Duodenal mucosa (tissue), 2 donors: ENCODE results near the gene SLC7A6OS.

Experiments used
- H3K27ac ChIP-seq: one replicate; pipeline ENCODE4 v1.7.0; 2013; ENCODE audit warnings: low read depth, low read length
- H3K27me3 ChIP-seq, 2 donors: one replicate each; pipeline ENCODE4 v1.7.0; 2013; ENCODE audit warnings: low read length in 2 of 2, control low read depth in 1 of 2; ENCODE audit not compliant: insufficient read depth in 2 of 2, control insufficient read depth in 1 of 2
- H3K36me3 ChIP-seq, 2 donors: one replicate each; pipeline ENCODE4 v1.7.0; 2013; ENCODE audit warnings: low read length in 2 of 2, control low read depth in 1 of 2; ENCODE audit not compliant: insufficient read depth in 2 of 2, control insufficient read depth in 1 of 2
- H3K4me1 ChIP-seq, 2 donors: one replicate each; pipeline ENCODE4 v1.7.0; 2013; ENCODE audit warnings: low read length in 2 of 2, control low read depth in 1 of 2; ENCODE audit not compliant: insufficient read depth in 2 of 2, control insufficient read depth in 1 of 2
- H3K4me3 ChIP-seq, 2 donors: one replicate each; pipeline ENCODE4 v1.7.0; 2013; ENCODE audit warnings: low read length in 2 of 2, low read depth in 1 of 2
- H3K9ac ChIP-seq, 2 donors: one replicate each; pipeline ENCODE4 v1.7.0; 2013; ENCODE audit warnings: low read length in 2 of 2, low read depth in 1 of 2
- H3K9me3 ChIP-seq, 2 donors: one replicate each; pipeline ENCODE4 v1.7.0; 2013; ENCODE audit warnings: low read length in 2 of 2, control low read depth in 1 of 2; ENCODE audit not compliant: control insufficient read depth in 1 of 2

SLC7A6OS gene

GRCh38 chr16:68257906-68258800 is 52.6 kb downstream of the SLC7A6OS start:
- Histone ChIP-seq H3K4me3 (peak overlapping the region in 1 of 2 donors; percentile 2), H3K27ac (peak overlapping the region; percentile 5), H3K4me1 (peaks cover 14 to 19% of the 10 kb centered on the region in 2 donors), H3K27me3 (no peaks in the 10 kb centered on the region), H3K9ac (no peak overlapping the region), H3K9me3 (no peaks in the 10 kb centered on the region), H3K36me3 (peaks cover 5 to 43% of the 10 kb centered on the region in 2 donors)

GRCh38 chr16:68257251-68257905 is 53.4 kb downstream of the SLC7A6OS start:
- Histone ChIP-seq H3K27me3 (no peaks in the 10 kb centered on the region), H3K4me1 (peaks cover 14 to 18% of the 10 kb centered on the region in 2 donors), H3K9ac (no peak overlapping the region), H3K36me3 (peaks cover 5 to 51% of the 10 kb centered on the region in 2 donors), H3K27ac (peak overlapping the region; percentile 5), H3K9me3 (no peaks in the 10 kb centered on the region), H3K4me3 (no peak overlapping the region)

DNA sequence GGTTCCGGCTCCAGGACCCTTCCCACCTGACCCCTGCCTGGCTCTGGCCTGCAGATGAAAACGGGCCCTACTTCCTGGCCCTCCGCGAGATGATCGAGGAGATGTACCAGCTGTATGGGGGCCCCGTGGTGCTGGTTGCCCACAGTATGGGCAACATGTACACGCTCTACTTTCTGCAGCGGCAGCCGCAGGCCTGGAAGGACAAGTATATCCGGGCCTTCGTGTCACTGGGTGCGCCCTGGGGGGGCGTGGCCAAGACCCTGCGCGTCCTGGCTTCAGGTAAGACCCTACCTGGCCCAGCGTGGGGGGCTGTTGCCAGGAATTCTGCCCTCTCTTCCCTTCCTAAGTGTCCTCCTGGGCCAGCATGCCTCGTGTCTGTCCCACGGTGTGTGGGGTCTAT is 55.0 kb downstream of the SLC7A6OS start:
- peaks cover 14% of the 10 kb centered on the region in 2 donors for H3K4me1 ChIP-seq
- H3K36me3 ChIP-seq = peaks cover 5 to 57% of the 10 kb centered on the region in 2 donors

DNA sequence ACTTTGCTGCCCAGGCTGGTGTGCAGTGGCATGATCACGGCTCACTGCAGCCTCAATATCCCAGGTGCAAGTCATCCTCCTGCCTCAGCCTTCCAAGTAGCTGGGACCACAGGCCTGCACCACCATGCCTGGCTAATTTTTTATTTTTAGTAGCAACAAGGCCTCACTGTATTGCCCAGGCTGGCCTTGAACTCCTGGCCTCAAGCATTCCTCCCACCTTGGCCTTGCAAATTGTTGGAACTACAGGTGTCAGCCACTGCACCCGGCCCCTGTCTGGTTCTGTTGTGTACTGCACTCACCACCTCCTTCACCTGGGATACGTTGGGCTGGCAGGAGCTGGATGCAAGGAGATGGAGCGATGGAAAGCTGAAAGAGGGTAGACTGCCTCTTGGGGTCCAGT is 57.0 kb downstream of the SLC7A6OS start:
- Histone ChIP-seq H3K4me1 (peaks cover 14% of the 10 kb centered on the region in 2 donors), H3K27ac (no peak overlapping the region), H3K9me3 (no peaks in the 10 kb centered on the region), H3K36me3 (peaks cover 5 to 50% of the 10 kb centered on the region in 2 donors), H3K4me3 (no peak overlapping the region), H3K27me3 (no peaks in the 10 kb centered on the region), H3K9ac (no peak overlapping the region)

More for the DNA sequence above, 55.0 kb downstream of the SLC7A6OS start:
- H3K27ac ChIP-seq = no peak overlapping the region
- H3K9me3 ChIP-seq = no peaks in the 10 kb centered on the region
- no peak overlapping the region for H3K9ac ChIP-seq
- no peak overlapping the region for H3K4me3 ChIP-seq
- no peaks in the 10 kb centered on the region for H3K27me3 ChIP-seq

DNA sequence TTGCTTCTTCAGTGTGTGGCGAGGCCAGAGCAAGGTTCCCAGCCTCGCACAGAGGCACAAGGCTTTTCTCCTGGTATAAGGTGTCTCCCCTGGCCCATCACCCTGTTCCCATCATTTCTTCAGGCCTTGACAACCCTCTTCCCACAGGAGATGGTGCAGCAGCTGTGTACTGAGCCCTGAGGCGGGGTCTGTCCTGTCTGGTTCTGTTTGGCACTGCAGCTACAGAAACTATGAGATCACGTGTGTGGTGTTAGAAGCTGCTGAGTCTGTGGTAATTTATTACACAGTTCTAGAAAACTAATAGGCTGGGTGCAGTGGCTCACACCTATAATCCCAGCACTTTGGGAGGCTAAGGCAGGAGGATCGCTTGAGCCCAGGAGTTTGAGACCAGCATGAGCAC is 58.4 kb downstream of the SLC7A6OS start:
- Histone ChIP-seq H3K27me3 (no peaks in the 10 kb centered on the region), H3K36me3 (peaks cover 5 to 50% of the 10 kb centered on the region in 2 donors), H3K9me3 (no peaks in the 10 kb centered on the region), H3K4me3 (no peak overlapping the region), H3K9ac (no peak overlapping the region), H3K4me1 (peaks cover 8 to 11% of the 10 kb centered on the region in 2 donors), H3K27ac (no peak overlapping the region)

DNA sequence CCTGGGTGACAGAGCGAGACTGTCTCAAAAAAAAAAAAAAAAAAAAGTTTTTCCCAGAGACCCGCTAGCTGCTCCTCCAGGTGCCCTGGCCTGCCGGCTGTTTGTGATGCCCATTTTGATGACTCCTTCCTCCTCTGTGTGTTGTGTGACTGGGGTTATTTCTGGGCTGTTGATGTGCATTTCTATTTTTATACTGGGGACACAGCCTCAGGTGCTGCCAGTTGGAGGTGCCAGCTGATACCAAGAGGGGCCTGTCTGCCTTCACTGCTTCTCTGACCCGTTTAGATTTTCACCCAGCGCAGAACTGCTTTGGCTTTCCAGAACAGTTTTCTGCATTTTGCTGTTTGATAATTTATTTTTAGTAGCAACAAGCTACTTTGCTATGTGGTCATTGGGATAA is 58.9 kb downstream of the SLC7A6OS start:
- Histone ChIP-seq H3K4me3 (no peak overlapping the region), H3K36me3 (peaks cover 5 to 50% of the 10 kb centered on the region in 2 donors), H3K4me1 (peaks cover 12% of the 10 kb centered on the region in 2 donors), H3K27ac (no peak overlapping the region), H3K9me3 (no peaks in the 10 kb centered on the region), H3K27me3 (no peaks in the 10 kb centered on the region), H3K9ac (no peak overlapping the region)

- peaks cover 21% of the 10 kb centered on the region in 2 donors for H3K4me1 ChIP-seq
These were observed 59.8 kb downstream of the SLC7A6OS start for GRCh38 chr16:68250951-68251350.

GRCh38 chr16:68249371-68249770 is 61.4 kb downstream of the SLC7A6OS start:
- H3K9ac ChIP-seq = no peak overlapping the region

More at GRCh38 chr16:68250951-68251350, 59.8 kb downstream of the SLC7A6OS start:
- no peak overlapping the region for H3K27ac ChIP-seq
- no peak overlapping the region for H3K4me3 ChIP-seq
- H3K9me3 ChIP-seq = no peaks in the 10 kb centered on the region
- peaks cover 5 to 47% of the 10 kb centered on the region in 2 donors for H3K36me3 ChIP-seq
- no peak overlapping the region for H3K9ac ChIP-seq
- no peaks in the 10 kb centered on the region for H3K27me3 ChIP-seq

More at GRCh38 chr16:68249371-68249770, 61.4 kb downstream of the SLC7A6OS start:
- Histone ChIP-seq H3K4me1 (peaks cover 27 to 29% of the 10 kb centered on the region in 2 donors), H3K36me3 (peaks cover 0 to 32% of the 10 kb centered on the region in 2 donors), H3K27ac (no peak overlapping the region), H3K27me3 (no peaks in the 10 kb centered on the region), H3K4me3 (no peak overlapping the region), H3K9me3 (no peaks in the 10 kb centered on the region)
